ENCODE measurements around the gene GPANK1.
A peak's percentile ranks its signal among the peaks of the same experiment; 100 is the strongest.

Gene GPANK1

DNA sequence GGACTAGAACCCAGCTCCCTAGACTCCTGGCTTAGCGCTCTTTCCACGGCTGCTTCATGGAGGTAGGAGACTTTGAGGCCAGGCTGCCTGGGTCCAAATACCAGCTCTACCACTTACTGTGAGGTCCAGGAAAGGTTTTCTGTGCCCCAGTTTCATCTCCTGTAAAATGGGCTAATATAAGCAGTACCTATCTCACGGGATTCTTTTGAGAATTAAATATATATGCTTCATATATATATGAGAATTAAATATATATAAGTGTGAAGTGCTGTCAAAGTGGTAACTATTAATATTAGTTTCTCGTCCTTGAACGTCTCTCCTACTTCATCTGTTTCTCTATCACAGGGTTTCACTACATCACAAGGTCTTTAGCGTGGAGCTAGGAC, 26.3 kb upstream of the GPANK1 start:
- DNase-seq (ENCODE audit: low read depth, low spot score), result no peak

GRCh38 chr6:31690231-31691077, 25.7 kb upstream of the GPANK1 start:
- no peak for DNase-seq (ENCODE audit: low read depth, low spot score)

- DNase-seq (ENCODE audit: low read depth, low spot score), result no peak
Measured at GRCh38 chr6:31689249-31690110, 24.7 kb upstream of the GPANK1 start.

DNA sequence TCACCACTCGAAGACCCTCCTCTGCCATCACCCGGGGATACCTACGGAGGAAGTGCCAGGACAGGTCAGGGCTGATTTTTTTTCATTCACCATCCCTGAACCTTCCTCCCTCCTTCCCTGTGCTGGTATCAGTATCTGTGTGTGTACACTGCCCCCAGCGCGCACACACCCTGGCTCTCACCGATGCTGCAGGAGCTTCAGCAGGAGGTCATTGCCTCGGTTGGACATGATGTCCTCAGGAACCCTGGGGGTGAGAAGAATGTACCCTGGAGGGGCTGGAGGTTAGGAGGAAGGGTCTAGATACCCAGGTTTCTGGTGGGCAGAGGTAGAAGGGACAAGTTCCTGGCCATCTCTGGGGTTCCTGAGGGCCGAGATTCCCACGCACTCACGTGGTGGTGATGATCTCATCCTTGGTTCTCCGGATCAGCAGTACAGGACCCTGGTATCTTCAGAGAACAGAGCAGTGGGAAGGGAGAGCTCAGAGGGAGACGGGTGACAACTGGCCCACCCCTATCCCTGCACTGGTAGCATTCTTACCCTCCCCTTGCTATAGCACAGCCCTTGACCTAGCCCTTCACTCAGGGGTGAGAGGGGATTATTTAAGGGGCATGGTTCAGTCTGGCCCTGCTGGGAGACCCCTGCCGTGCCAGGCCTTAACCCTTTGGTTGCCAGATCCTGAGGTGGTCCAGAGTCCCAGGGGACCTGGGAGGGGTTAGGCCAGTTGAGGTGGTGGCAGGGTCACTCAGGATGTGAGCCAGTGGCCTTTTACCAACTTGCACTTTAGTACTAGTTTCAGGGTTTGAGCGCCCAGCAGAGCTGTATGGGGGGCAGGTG, 23.3 kb upstream of the GPANK1 start:
- DNase-seq (ENCODE audit: low read depth, low spot score), result no peak

- DNase-seq (ENCODE audit: low read depth, low spot score), result no peak
Measured at GRCh38 chr6:31687321-31687720, 22.5 kb upstream of the GPANK1 start.

- DNase-seq (ENCODE audit: low read depth, low spot score), result no peak
Measured at GRCh38 chr6:31686483-31686882, 21.7 kb upstream of the GPANK1 start.

GRCh38 chr6:31683591-31683990, 18.8 kb upstream of the GPANK1 start:
- DNase-seq (ENCODE audit: low read depth, low spot score), result no peak

DNA sequence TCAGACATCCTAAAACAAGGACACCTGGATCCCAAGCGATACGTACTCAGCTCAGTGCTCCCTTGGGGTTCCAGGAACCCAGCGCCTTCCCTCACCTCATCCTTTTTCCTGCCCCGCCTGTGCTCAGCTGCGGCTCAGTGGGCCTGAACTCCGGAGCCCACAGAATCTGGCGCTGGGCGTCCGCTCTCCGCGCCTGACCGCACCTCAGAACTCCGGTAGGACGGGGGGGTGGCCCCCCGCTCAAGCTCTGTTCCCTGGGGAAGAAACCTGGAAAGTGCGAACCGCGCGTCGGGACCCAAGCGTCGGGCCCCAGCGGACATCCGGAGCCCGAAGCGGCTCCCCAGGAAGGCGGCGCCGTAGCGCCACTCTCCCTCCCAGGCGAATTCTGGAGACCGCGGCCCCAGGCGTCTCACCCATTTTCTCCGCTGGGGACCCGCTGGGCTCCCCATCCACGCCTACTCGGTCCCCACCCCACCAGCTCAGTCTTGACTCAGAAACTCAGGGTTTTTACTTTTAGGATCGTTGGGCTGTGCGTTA, 16.4 kb upstream of the GPANK1 start:
- DNase-seq (ENCODE audit: low read depth, low spot score), result peak; percentile 59

DNA sequence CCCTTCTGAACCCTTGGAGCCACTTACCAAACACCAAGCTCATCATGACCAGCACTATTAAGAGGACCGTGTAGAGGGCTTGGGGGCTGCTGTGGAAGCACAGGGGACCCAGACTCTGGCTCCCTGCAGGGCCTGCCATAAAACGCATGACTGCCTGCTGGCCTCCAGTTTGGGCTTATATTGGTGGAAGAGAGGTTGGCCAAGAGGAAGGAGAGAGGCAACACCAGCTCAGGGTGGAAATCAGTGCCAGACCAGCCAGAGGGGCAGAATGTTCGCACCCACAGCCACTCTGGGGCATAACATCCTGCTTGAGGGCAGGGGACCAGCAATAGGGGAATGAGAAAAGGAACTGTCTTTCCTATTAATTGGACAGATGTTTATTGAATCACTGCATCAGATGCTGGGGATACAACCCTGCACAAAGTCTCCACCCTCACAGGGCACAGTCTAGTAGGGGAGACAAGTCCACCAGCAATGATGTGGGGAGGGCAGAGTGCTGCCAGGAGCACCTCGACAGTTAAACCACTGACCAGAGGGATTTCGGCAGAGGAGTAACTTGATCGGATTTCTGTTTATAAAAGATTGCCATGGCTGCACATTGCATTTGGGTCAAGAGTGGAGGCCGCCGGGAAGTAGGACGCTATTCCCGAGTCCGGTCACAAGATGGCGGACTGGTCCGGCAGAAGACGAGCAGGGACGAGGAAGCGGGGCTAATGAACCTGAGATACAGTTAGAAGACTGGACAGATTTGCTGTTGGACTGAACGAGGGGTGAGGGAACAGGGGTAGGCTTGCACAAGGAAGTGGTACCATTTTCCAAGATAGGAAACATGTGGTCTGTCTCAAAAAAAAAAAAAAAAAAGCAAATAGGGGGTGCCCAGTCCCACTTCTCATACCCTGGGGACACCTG, 15.7 kb upstream of the GPANK1 start, which contains the start of gene LY6G5C:
Gene LY6G5C, minus strand, starts transcription at position 842 of the 909 bp plus-strand sequence. Its CDS starts 694 bp downstream, at position 148.
- peak; percentile 93 for DNase-seq (ENCODE audit: low read depth, low spot score)

- no peak for DNase-seq (ENCODE audit: low read depth, low spot score)
Measured at GRCh38 chr6:31677955-31678354, 13.2 kb upstream of the GPANK1 start.

- DNase-seq (ENCODE audit: low read depth, low spot score), result no peak
Measured at GRCh38 chr6:31676904-31677303, 12.1 kb upstream of the GPANK1 start.

DNA sequence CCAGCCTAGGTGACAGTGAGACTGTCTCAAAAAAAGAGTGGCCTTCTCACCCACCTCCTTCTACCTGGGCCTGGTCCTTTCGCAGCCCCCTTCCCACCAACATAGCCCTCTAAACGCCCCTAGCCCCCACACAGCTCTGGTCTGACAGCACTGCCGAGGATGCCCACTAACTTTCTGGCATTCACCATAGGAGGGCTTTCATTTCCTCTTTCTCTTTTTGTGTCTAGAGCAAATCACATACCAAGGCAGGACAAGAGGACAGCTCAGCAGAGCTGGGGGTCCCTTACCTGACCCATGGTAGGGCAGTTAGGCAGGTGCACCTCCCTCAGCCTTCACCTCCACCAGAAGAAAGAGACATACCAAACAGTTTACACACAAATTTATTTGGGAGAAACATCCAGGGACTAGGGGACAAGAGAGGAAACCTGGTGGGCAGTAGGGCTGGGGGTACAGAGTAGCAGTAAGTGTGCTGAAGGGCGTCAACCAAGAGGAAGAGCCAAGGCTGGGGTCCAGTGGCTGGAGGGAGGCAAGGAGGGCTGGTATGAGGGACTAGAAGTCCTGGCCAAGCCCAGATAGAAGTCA, 11.6 kb upstream of the GPANK1 start:
- no peak for DNase-seq (ENCODE audit: low read depth, low spot score)

- DNase-seq (ENCODE audit: low read depth, low spot score), result no peak
Measured at GRCh38 chr6:31669676-31670075, 4.9 kb upstream of the GPANK1 start, which contains the start of gene LY6G5B. LY6G5B (plus strand) TSS chr6:31669976; CDS start chr6:31670951, 975 bp downstream.

GRCh38 chr6:31666337-31666965, 1.7 kb upstream of the GPANK1 start:
- no peak for DNase-seq (ENCODE audit: low read depth, low spot score)

DNA sequence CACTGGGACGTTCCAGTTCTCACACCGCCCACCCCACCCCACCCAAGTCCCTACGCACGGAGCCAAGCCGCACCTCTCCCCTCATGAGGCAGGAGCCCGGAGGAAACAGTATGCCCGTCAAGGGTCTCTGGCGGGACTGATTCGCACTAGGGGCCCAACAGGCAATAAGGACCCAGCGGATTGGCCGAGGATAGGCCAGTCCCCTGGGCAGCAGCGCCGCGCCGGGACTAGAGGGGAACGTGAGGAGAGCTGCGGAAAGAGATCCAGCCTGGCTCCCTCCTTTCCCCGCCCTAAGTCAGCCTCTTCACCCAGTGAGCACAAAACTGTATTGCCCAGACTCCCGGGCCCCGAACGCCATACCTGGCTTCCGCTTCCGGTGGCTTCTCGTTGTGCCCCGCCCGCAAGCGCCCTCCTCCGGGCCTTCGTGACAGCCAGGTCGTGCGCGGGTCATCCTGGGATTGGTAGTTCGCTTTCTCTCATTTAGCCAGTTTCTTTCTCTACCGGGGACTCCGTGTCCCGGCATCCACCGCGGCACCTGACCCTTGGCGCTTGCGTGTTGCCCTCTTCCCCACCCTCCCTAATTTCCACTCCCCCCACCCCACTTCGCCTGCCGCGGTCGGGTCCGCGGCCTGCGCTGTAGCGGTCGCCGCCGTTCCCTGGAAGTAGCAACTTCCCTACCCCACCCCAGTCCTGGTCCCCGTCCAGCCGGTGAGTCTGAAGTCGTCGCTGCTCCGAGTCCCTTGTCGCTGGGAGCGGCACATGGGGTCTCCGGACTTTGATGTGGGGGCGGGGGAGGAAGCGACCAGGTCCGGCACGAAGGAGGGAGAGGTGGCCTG, 922 bp upstream of the GPANK1 start, which contains the start of gene CSNK2B:
Gene CSNK2B, plus strand, starts transcription at position 580 of the 836 bp plus-strand sequence. CDS start 752 bp downstream, outside the sequence.
- peak; percentile 99 for DNase-seq (ENCODE audit: low read depth, low spot score)

GRCh38 chr6:31663961-31664789, 622 bp downstream of the GPANK1 start:
- DNase-seq (ENCODE audit: low read depth, low spot score), result peak; percentile 71
